Large intestine (tissue), 12 donors: ENCODE data around the gene SYMPK. TPM values are rescaled to one million over a fixed set of nuclear protein-coding genes. Genes with fewer than 3 reads are reported as not detected.
A peak's percentile ranks its signal among the peaks of the same experiment; 100 is the strongest.

Experiments
- DNase-seq, 2 donors: peaks; one replicate each; pipeline versions ENCODE4 v3.0.0 to v3.0.0-alpha.2; 2013
- H3K27ac ChIP-seq: one replicate; pipeline ENCODE4 v1.5.1; 2013; ENCODE audit warnings: low read length
- H3K27me3 ChIP-seq: 2 replicates; pipeline ENCODE4 v1.6.1; 2013; ENCODE audit warnings: low read length; ENCODE audit not compliant: control insufficient read depth, insufficient read depth
- H3K36me3 ChIP-seq: 2 replicates; pipeline ENCODE4 v1.6.1; 2013; ENCODE audit warnings: low read length; ENCODE audit not compliant: control insufficient read depth, insufficient read depth
- H3K4me1 ChIP-seq: one replicate; pipeline ENCODE4 v1.6.1; 2013; ENCODE audit warnings: low read length; ENCODE audit not compliant: control insufficient read depth, insufficient read depth
- H3K4me3 ChIP-seq: one replicate; pipeline ENCODE4 v1.5.1; 2013; ENCODE audit warnings: low read length
- H3K9me3 ChIP-seq: one replicate; pipeline ENCODE4 v1.6.1; 2013; ENCODE audit warnings: mild to moderate bottlenecking, low read depth, low read length, moderate library complexity; ENCODE audit not compliant: control insufficient read depth
- WGBS: methylation state at CpG from one replicate; pipeline ENCODE4 v1.1.5; 2013; ENCODE audit warnings: low lambda C conversion rate; ENCODE audit not compliant: insufficient coverage; 5-methylcytosine and 5-hydroxymethylcytosine counted together
- long read RNA-seq, 11 donors: transcript quantifications; one replicate each; lab custom pipeline, GENCODE V29; 2026
- polyA plus RNA-seq: library from polyadenylated mRNA; unstranded; fragments of 120-200 nt; gene quantifications from one replicate; pipeline ENCODE4 v1.2.1, GENCODE V29; 2013

Gene SYMPK
- polyA plus RNA-seq, result 65.0 TPM
- long read RNA-seq, donor 1, full-length matches to known transcripts, result 4 of 4 reads
- long read RNA-seq, donor 1, partial matches to known transcripts, result 0 of 4 reads
- long read RNA-seq, donor 1, other reads (novel, unspliced or antisense), result 0 of 4 reads
- long read RNA-seq, donor 2, full-length matches to known transcripts, result 6 of 17 reads
- long read RNA-seq, donor 2, partial matches to known transcripts, result 11 of 17 reads
- long read RNA-seq, donor 2, other reads (novel, unspliced or antisense), result 0 of 17 reads
- long read RNA-seq, donor 3, full-length matches to known transcripts, result 3 of 20 reads
- long read RNA-seq, donor 3, partial matches to known transcripts, result 17 of 20 reads
- long read RNA-seq, donor 3, other reads (novel, unspliced or antisense), result 0 of 20 reads
- long read RNA-seq, donor 4, result 0 reads
- long read RNA-seq, donor 5, full-length matches to known transcripts, result 4 of 4 reads
- long read RNA-seq, donor 5, partial matches to known transcripts, result 0 of 4 reads
- long read RNA-seq, donor 5, other reads (novel, unspliced or antisense), result 0 of 4 reads
- long read RNA-seq, donor 6, full-length matches to known transcripts, result 5 of 12 reads
- long read RNA-seq, donor 6, partial matches to known transcripts, result 7 of 12 reads
- long read RNA-seq, donor 6, other reads (novel, unspliced or antisense), result 0 of 12 reads
- long read RNA-seq, donor 7, full-length matches to known transcripts, result 2 of 9 reads
- long read RNA-seq, donor 7, partial matches to known transcripts, result 7 of 9 reads
- long read RNA-seq, donor 7, other reads (novel, unspliced or antisense), result 0 of 9 reads
- long read RNA-seq, donor 8, full-length matches to known transcripts, result 9 of 18 reads
- long read RNA-seq, donor 8, partial matches to known transcripts, result 9 of 18 reads
- long read RNA-seq, donor 8, other reads (novel, unspliced or antisense), result 0 of 18 reads
- long read RNA-seq, donor 9, full-length matches to known transcripts, result 6 of 16 reads
- long read RNA-seq, donor 9, partial matches to known transcripts, result 10 of 16 reads
- long read RNA-seq, donor 9, other reads (novel, unspliced or antisense), result 0 of 16 reads
- long read RNA-seq, donor 10, full-length matches to known transcripts, result 3 of 11 reads
- long read RNA-seq, donor 10, partial matches to known transcripts, result 8 of 11 reads
- long read RNA-seq, donor 10, other reads (novel, unspliced or antisense), result 0 of 11 reads
- long read RNA-seq, donor 11, full-length matches to known transcripts, result 7 of 7 reads
- long read RNA-seq, donor 11, partial matches to known transcripts, result 0 of 7 reads
- long read RNA-seq, donor 11, other reads (novel, unspliced or antisense), result 0 of 7 reads

- 0% methylated on average over 1 of the region's 65 CpGs for WGBS
- peaks cover 20% of the 10 kb centered on the region for H3K36me3 ChIP-seq
- H3K27ac ChIP-seq, result peak within 1 kb of the TSS; percentile 79
- peak within 1 kb of the TSS; percentile 89 for H3K4me3 ChIP-seq
- H3K9me3 ChIP-seq, result no peaks in the 10 kb centered on the region
- H3K27me3 ChIP-seq, result peaks cover 18% of the 10 kb centered on the region
- peaks cover 13% of the 10 kb centered on the region for H3K4me1 ChIP-seq
- peak; percentile 99 for DNase-seq
These were observed at the start of gene SYMPK for GRCh38 chr19:45862564-45863334. Gene SYMPK, minus strand, starts transcription at chr19:45863147. Its CDS starts 8,652 bp downstream, at chr19:45854495.

- DNase-seq, result peak; percentile 56 to 71
- Histone ChIP-seq H3K27ac (no peak overlapping the region), H3K27me3 (peaks cover 10% of the 10 kb centered on the region), H3K4me1 (peaks cover 2% of the 10 kb centered on the region), H3K36me3 (no peaks in the 10 kb centered on the region), H3K4me3 (no peak overlapping the region), H3K9me3 (peaks cover 4% of the 10 kb centered on the region)
- no CpG with 5 or more reads among the region's 8 CpGs for WGBS
These were observed 48.3 kb upstream of the SYMPK start for GRCh38 chr19:45911291-45911690.

- Histone ChIP-seq H3K27me3 (peaks cover 6% of the 10 kb centered on the region), H3K27ac (no peak overlapping the region), H3K36me3 (no peaks in the 10 kb centered on the region), H3K4me1 (peaks cover 2% of the 10 kb centered on the region), H3K9me3 (no peaks in the 10 kb centered on the region), H3K4me3 (no peak overlapping the region)
- no peak for DNase-seq
- no CpG with 5 or more reads among the region's 5 CpGs for WGBS
These were observed 46.0 kb upstream of the SYMPK start for GRCh38 chr19:45908956-45909355.

GRCh38 chr19:45906221-45906620 is 43.3 kb upstream of the SYMPK start:
- H3K4me1 ChIP-seq, result peaks cover 8% of the 10 kb centered on the region
- no CpG with 5 or more reads among the region's 3 CpGs for WGBS
- no peak for DNase-seq
- H3K27ac ChIP-seq, result no peak overlapping the region
- H3K36me3 ChIP-seq, result no peaks in the 10 kb centered on the region
- H3K4me3 ChIP-seq, result no peak overlapping the region
- H3K27me3 ChIP-seq, result peaks cover 2% of the 10 kb centered on the region
- H3K9me3 ChIP-seq, result no peaks in the 10 kb centered on the region

GRCh38 chr19:45905011-45905410 is 42.1 kb upstream of the SYMPK start:
- Histone ChIP-seq H3K4me3 (no peak overlapping the region), H3K36me3 (peaks cover 2% of the 10 kb centered on the region), H3K27ac (no peak overlapping the region), H3K27me3 (peaks cover 2% of the 10 kb centered on the region), H3K9me3 (no peaks in the 10 kb centered on the region), H3K4me1 (peaks cover 9% of the 10 kb centered on the region)
- no peak for DNase-seq
- 50% methylated on average over 1 of the region's 10 CpGs for WGBS

- Histone ChIP-seq H3K9me3 (no peaks in the 10 kb centered on the region), H3K4me3 (peak overlapping the region; percentile 64), H3K36me3 (peaks cover 13% of the 10 kb centered on the region), H3K27me3 (peaks cover 2% of the 10 kb centered on the region), H3K4me1 (peaks cover 9% of the 10 kb centered on the region), H3K27ac (peak overlapping the region; percentile 28)
- no CpG with 5 or more reads among the region's 73 CpGs for WGBS
- DNase-seq, result peak; percentile 98 to 100
These were observed 40.0 kb upstream of the SYMPK start for GRCh38 chr19:45902651-45903625.

GRCh38 chr19:45901912-45902650 is 39.1 kb upstream of the SYMPK start, which contains the start of gene MYPOP:
Gene MYPOP, minus strand, starts transcription at chr19:45902613. Its CDS starts 840 bp downstream, at chr19:45901773.
- peaks cover 19% of the 10 kb centered on the region for H3K36me3 ChIP-seq
- H3K9me3 ChIP-seq, result no peaks in the 10 kb centered on the region
- peak in 1 of 2 donors; percentile 31 for DNase-seq
- peak within 1 kb of the TSS; percentile 28 for H3K27ac ChIP-seq
- 0% methylated on average over 4 of the region's 47 CpGs for WGBS
- H3K4me1 ChIP-seq, result peaks cover 9% of the 10 kb centered on the region
- H3K27me3 ChIP-seq, result peaks cover 2% of the 10 kb centered on the region
- H3K4me3 ChIP-seq, result peak within 1 kb of the TSS; percentile 64

GRCh38 chr19:45901432-45901911 is 38.5 kb upstream of the SYMPK start:
- peak overlapping the region; percentile 64 for H3K4me3 ChIP-seq
- peaks cover 2% of the 10 kb centered on the region for H3K27me3 ChIP-seq
- H3K9me3 ChIP-seq, result no peaks in the 10 kb centered on the region
- peak in 1 of 2 donors; percentile 72 for DNase-seq
- WGBS, result no CpG with 5 or more reads among the region's 69 CpGs
- H3K36me3 ChIP-seq, result peaks cover 19% of the 10 kb centered on the region
- peaks cover 9% of the 10 kb centered on the region for H3K4me1 ChIP-seq
- H3K27ac ChIP-seq, result no peak overlapping the region
